Measurements from ENCODE around the gene CDC7.

- TF ChIP-seq CTCF (IDR thresholded peaks at IDR 0.05; ENCODE audit: insufficient read depth, low read depth, low read length) = no peak
- TF ChIP-seq EZH2 (IDR thresholded peaks at IDR 0.05; ENCODE audit: insufficient read depth, low read length) = no peak
Observed at GRCh38 chr1:91499904-91500755, 521 bp upstream of the CDC7 start.

All from astrocyte (in vitro differentiated cells and primary cell).